ENCODE data around the gene CD55. TPM values are rescaled to one million over a fixed set of nuclear protein-coding genes. Genes with fewer than 3 reads are reported as not detected.

The CD55 gene
- total RNA-seq, 1 donor = 9.0 TPM

GRCh38 chr1:207300970-207301369 lies 20.5 kb upstream of the CD55 start:
- no peaks in the 10 kb centered on the region for H3K36me3 ChIP-seq (ENCODE audit: insufficient read depth, low read length)
- no peak overlapping the region for H3K27ac ChIP-seq (ENCODE audit: low read depth, low read length)
- H3K9me3 ChIP-seq (ENCODE audit: low read depth, low read length) = no peaks in the 10 kb centered on the region
- no peaks in the 10 kb centered on the region for H3K79me2 ChIP-seq (ENCODE audit: insufficient read depth, low read length)
- H4K20me1 ChIP-seq (ENCODE audit: insufficient read depth, low read length) = no peaks in the 10 kb centered on the region
- no peak for DNase-seq (ENCODE audit: insufficient read length, low spot score, missing footprints)
- H3K27me3 ChIP-seq (ENCODE audit: insufficient read depth, low read length) = no peaks in the 10 kb centered on the region
- H3K4me1 ChIP-seq (ENCODE audit: insufficient read depth, low read length) = no peaks in the 10 kb centered on the region
- H3K4me2 ChIP-seq (ENCODE audit: insufficient read depth, low read length) = no peak overlapping the region
- H3K4me3 ChIP-seq (ENCODE audit: insufficient read depth, low read length) = no peak overlapping the region
- TF ChIP-seq CTCF (IDR thresholded peaks at IDR 0.05; ENCODE audit: extremely low read depth, low read depth, low read length) = no peak
- no peak overlapping the region for H2AFZ ChIP-seq (ENCODE audit: low read length)

- no peak for TF ChIP-seq CTCF (IDR thresholded peaks at IDR 0.05; ENCODE audit: extremely low read depth, low read depth, low read length)
- no peak overlapping the region for H2AFZ ChIP-seq (ENCODE audit: low read length)
- H3K27ac ChIP-seq (ENCODE audit: low read depth, low read length) = no peak overlapping the region
- no peaks in the 10 kb centered on the region for H3K4me1 ChIP-seq (ENCODE audit: insufficient read depth, low read length)
- H3K9me3 ChIP-seq (ENCODE audit: low read depth, low read length) = no peaks in the 10 kb centered on the region
- no peaks in the 10 kb centered on the region for H3K79me2 ChIP-seq (ENCODE audit: insufficient read depth, low read length)
- H3K36me3 ChIP-seq (ENCODE audit: insufficient read depth, low read length) = no peaks in the 10 kb centered on the region
- no peaks in the 10 kb centered on the region for H3K27me3 ChIP-seq (ENCODE audit: insufficient read depth, low read length)
- DNase-seq (ENCODE audit: insufficient read length, low spot score, missing footprints) = no peak
- H3K4me3 ChIP-seq (ENCODE audit: insufficient read depth, low read length) = no peak overlapping the region
- H3K4me2 ChIP-seq (ENCODE audit: insufficient read depth, low read length) = no peak overlapping the region
- H4K20me1 ChIP-seq (ENCODE audit: insufficient read depth, low read length) = no peaks in the 10 kb centered on the region
These were observed 18.7 kb upstream of the CD55 start for GRCh38 chr1:207302618-207303393.

GRCh38 chr1:207304710-207305488 lies 16.6 kb upstream of the CD55 start:
- no peaks in the 10 kb centered on the region for H3K27me3 ChIP-seq (ENCODE audit: insufficient read depth, low read length)
- no peak overlapping the region for H3K4me3 ChIP-seq (ENCODE audit: insufficient read depth, low read length)
- H3K4me2 ChIP-seq (ENCODE audit: insufficient read depth, low read length) = no peak overlapping the region
- no peak overlapping the region for H3K27ac ChIP-seq (ENCODE audit: low read depth, low read length)
- H3K9me3 ChIP-seq (ENCODE audit: low read depth, low read length) = no peaks in the 10 kb centered on the region
- H3K79me2 ChIP-seq (ENCODE audit: insufficient read depth, low read length) = no peaks in the 10 kb centered on the region
- H4K20me1 ChIP-seq (ENCODE audit: insufficient read depth, low read length) = no peaks in the 10 kb centered on the region
- DNase-seq (ENCODE audit: insufficient read length, low spot score, missing footprints) = no peak
- no peaks in the 10 kb centered on the region for H3K36me3 ChIP-seq (ENCODE audit: insufficient read depth, low read length)
- TF ChIP-seq CTCF (IDR thresholded peaks at IDR 0.05; ENCODE audit: extremely low read depth, low read depth, low read length) = no peak
- H3K4me1 ChIP-seq (ENCODE audit: insufficient read depth, low read length) = peaks cover 4% of the 10 kb centered on the region
- H2AFZ ChIP-seq (ENCODE audit: low read length) = no peak overlapping the region

GRCh38 chr1:207305489-207305873 lies 16.0 kb upstream of the CD55 start:
- H3K27ac ChIP-seq (ENCODE audit: low read depth, low read length) = no peak overlapping the region
- no peak for DNase-seq (ENCODE audit: insufficient read length, low spot score, missing footprints)
- H2AFZ ChIP-seq (ENCODE audit: low read length) = no peak overlapping the region
- H3K4me2 ChIP-seq (ENCODE audit: insufficient read depth, low read length) = no peak overlapping the region
- peaks cover 6% of the 10 kb centered on the region for H3K4me1 ChIP-seq (ENCODE audit: insufficient read depth, low read length)
- no peaks in the 10 kb centered on the region for H3K27me3 ChIP-seq (ENCODE audit: insufficient read depth, low read length)
- no peak for TF ChIP-seq CTCF (IDR thresholded peaks at IDR 0.05; ENCODE audit: extremely low read depth, low read depth, low read length)
- H3K36me3 ChIP-seq (ENCODE audit: insufficient read depth, low read length) = no peaks in the 10 kb centered on the region
- no peaks in the 10 kb centered on the region for H3K9me3 ChIP-seq (ENCODE audit: low read depth, low read length)
- no peak overlapping the region for H3K4me3 ChIP-seq (ENCODE audit: insufficient read depth, low read length)
- H4K20me1 ChIP-seq (ENCODE audit: insufficient read depth, low read length) = no peaks in the 10 kb centered on the region
- H3K79me2 ChIP-seq (ENCODE audit: insufficient read depth, low read length) = no peaks in the 10 kb centered on the region

All from osteoblast (primary cell).